IMR-90 (cell line): Measurements from ENCODE around the gene CYGB. TPM values are rescaled to one million over a fixed set of nuclear protein-coding genes. Genes with fewer than 3 reads are reported as not detected.

Experiments
- ATAC-seq: fragments of 200-7000 bp; cut with Tn5 transposase; 2 replicates; pipeline ENCODE4 v1.9.1; 2020; ENCODE audit warnings: low read depth, mild to moderate bottlenecking, moderate library complexity
- BruUV-seq: library from RNA; stranded (reverse); fragments of 400-500 nt; replicated peaks from 2 replicates; lab custom pipeline; 2021; lab: Mats Ljungman, UMichigan
- CTCF ChIA-PET: fragments of 300-600 bp; formaldehyde crosslinking; extraction: SDS; loops from one replicate; lab custom pipeline; 2021; ENCODE audit warnings: antibody characterized with exemption; lab: Yijun Ruan, JAX
- POLR2A ChIA-PET: fragments of 300-600 bp; sonication (Branson Sonifier 250); formaldehyde crosslinking; loops from one replicate; lab custom pipeline; 2022; ENCODE audit warnings: antibody characterized with exemption; ENCODE audit not compliant: unreplicated experiment; lab: Charles Lee
- DNase-seq: peaks from one replicate; pipeline ENCODE4 v3.0.0; 2013
- H2AFZ ChIP-seq: replicated peaks from 2 replicates; pipeline ENCODE3; 2013; ENCODE audit warnings: low read length, mild to moderate bottlenecking; ENCODE audit not compliant: poor library complexity
- H2AK5ac ChIP-seq: 2 replicates; pipeline ENCODE4 v1.6.1; 2013; ENCODE audit warnings: low read depth, low read length, inconsistent platforms
- H2AK9ac ChIP-seq: replicated peaks from 2 replicates; pipeline ENCODE3; 2013; ENCODE audit warnings: mild to moderate bottlenecking, low read depth, low read length, moderate library complexity; ENCODE audit not compliant: poor library complexity
- H2BK120ac ChIP-seq: 2 replicates; pipeline ENCODE4 v1.6.1; 2013; ENCODE audit warnings: low read depth, low read length, inconsistent platforms
- H2BK15ac ChIP-seq: 3 replicates; pipeline ENCODE4 v1.6.1; 2013; ENCODE audit warnings: low read depth, low read length, inconsistent platforms
- H2BK20ac ChIP-seq: 2 replicates; pipeline ENCODE4 v1.6.1; 2013; ENCODE audit warnings: low read depth, mild to moderate bottlenecking, inconsistent platforms, low read length, moderate library complexity
- H2BK5ac ChIP-seq: 2 replicates; pipeline ENCODE4 v1.6.1; 2013; ENCODE audit warnings: mild to moderate bottlenecking, low read depth, low read length, inconsistent platforms; ENCODE audit not compliant: poor library complexity, severe bottlenecking
- H3K14ac ChIP-seq: replicated peaks from 2 replicates; pipeline ENCODE4 v1.6.1; 2013; ENCODE audit warnings: low read depth, low read length, inconsistent platforms
- H3K18ac ChIP-seq: 2 replicates; pipeline ENCODE4 v1.6.1; 2013; ENCODE audit warnings: low read depth, low read length, control low read depth
- H3K23ac ChIP-seq: 2 replicates; pipeline ENCODE4 v1.6.1; 2013; ENCODE audit warnings: low read depth, low read length, inconsistent platforms
- H3K27ac ChIP-seq: 2 replicates; pipeline ENCODE4 v1.5.1; 2013; ENCODE audit warnings: mild to moderate bottlenecking, control low read depth, low read length; ENCODE audit not compliant: insufficient read depth
- H3K27me3 ChIP-seq: 2 replicates; pipeline ENCODE4 v1.6.1; 2013; ENCODE audit warnings: low read length; ENCODE audit not compliant: control insufficient read depth, insufficient read depth
- H3K36me3 ChIP-seq: 2 replicates; pipeline ENCODE4 v1.6.1; 2013; ENCODE audit warnings: low read length, mixed read lengths; ENCODE audit not compliant: control insufficient read depth, insufficient read depth
- H3K4ac ChIP-seq: 2 replicates; pipeline ENCODE4 v1.6.1; 2013; ENCODE audit warnings: low read depth, low read length, inconsistent platforms
- H3K4me1 ChIP-seq: 2 replicates; pipeline ENCODE4 v1.6.1; 2013; ENCODE audit warnings: low read length, mixed read lengths; ENCODE audit not compliant: control insufficient read depth, insufficient read depth
- H3K4me2 ChIP-seq: 2 replicates; pipeline ENCODE4 v1.6.1; 2013; ENCODE audit warnings: low read depth, mild to moderate bottlenecking, control low read depth, low read length, moderate library complexity
- H3K4me3 ChIP-seq: 2 replicates; pipeline ENCODE4 v1.5.1; 2013; ENCODE audit warnings: low read depth, mild to moderate bottlenecking, control low read depth, low read length, moderate library complexity; ENCODE audit not compliant: insufficient read depth
- H3K56ac ChIP-seq: 2 replicates; pipeline ENCODE4 v1.6.1; 2013; ENCODE audit warnings: low read length, inconsistent platforms; ENCODE audit not compliant: insufficient read depth; ENCODE audit errors: extremely low read depth
- H3K79me1 ChIP-seq, 2 experiments: 2 replicates each; pipeline ENCODE4 v1.6.1; 2013; ENCODE audit warnings: low read length in 2 of 2, inconsistent platforms in 1 of 2, low read depth in 1 of 2
- H3K9ac ChIP-seq: 2 replicates; pipeline ENCODE4 v1.6.1; 2013; ENCODE audit warnings: low read depth, low read length, control low read depth
- H3K9me1 ChIP-seq: 2 replicates; pipeline ENCODE4 v1.6.1; 2013; ENCODE audit warnings: low read length, inconsistent platforms; ENCODE audit not compliant: insufficient read depth
- H3K9me3 ChIP-seq: 2 replicates; pipeline ENCODE4 v1.6.1; 2013; ENCODE audit warnings: low read length; ENCODE audit not compliant: control insufficient read depth, insufficient read depth
- H4K20me1 ChIP-seq: 2 replicates; pipeline ENCODE4 v1.6.1; 2013; ENCODE audit warnings: low read length, inconsistent platforms; ENCODE audit not compliant: insufficient read depth
- H4K5ac ChIP-seq: 2 replicates; pipeline ENCODE4 v1.6.1; 2013; ENCODE audit warnings: mild to moderate bottlenecking, low read depth, low read length, control low read depth
- H4K8ac ChIP-seq, 2 experiments: 2 replicates each; pipeline ENCODE4 v1.6.1; 2013; ENCODE audit warnings: low read depth in 2 of 2, low read length in 2 of 2, control low read depth in 1 of 2, inconsistent platforms in 1 of 2
- H4K91ac ChIP-seq: 2 replicates; pipeline ENCODE4 v1.6.1; 2013; ENCODE audit warnings: low read depth, low read length, inconsistent platforms; ENCODE audit not compliant: insufficient read depth
- CEBPB ChIP-seq: IDR thresholded peaks from 2 replicates; pipeline ENCODE4 v1.6.1; 2012; ENCODE audit warnings: low read depth, low read length, improper control_type of control experiment
- CHD1 ChIP-seq: IDR thresholded peaks from 2 replicates; pipeline ENCODE4 v1.6.1; 2012; ENCODE audit warnings: low read depth, low read length, improper control_type of control experiment
- CTCF ChIP-seq: conservative IDR thresholded peaks from 2 replicates; pipeline ENCODE4 v1.5.1; 2012; ENCODE audit warnings: mild to moderate bottlenecking, low read depth, low read length, improper control_type of control experiment
- ELK1 ChIP-seq: fragments of 150-350 bp; IDR thresholded peaks from 2 replicates; pipeline ENCODE4 v1.6.1; 2016; ENCODE audit warnings: low read depth, mild to moderate bottlenecking, low read length, moderate library complexity, borderline replicate concordance
- FOS ChIP-seq: fragments of 150-350 bp; IDR thresholded peaks from 2 replicates; pipeline ENCODE4 v1.6.1; 2016; ENCODE audit warnings: low read depth, low read length
- MAFK ChIP-seq: IDR thresholded peaks from 2 replicates; pipeline ENCODE4 v1.6.1; 2012; ENCODE audit warnings: low read depth, low read length, improper control_type of control experiment
- MAZ ChIP-seq: IDR thresholded peaks from 2 replicates; pipeline ENCODE4 v1.6.1; 2012; ENCODE audit warnings: low read depth, mild to moderate bottlenecking, low read length, improper control_type of control experiment, moderate library complexity, borderline replicate concordance
- MXI1 ChIP-seq: IDR thresholded peaks from 2 replicates; pipeline ENCODE4 v1.6.1; 2012; ENCODE audit warnings: low read depth, mild to moderate bottlenecking, low read length, moderate library complexity, borderline replicate concordance
- NFE2L2 ChIP-seq: fragments of 150-350 bp; IDR thresholded peaks from 2 replicates; pipeline ENCODE4 v1.6.1; 2016; ENCODE audit warnings: low read depth, mild to moderate bottlenecking, low read length
- POLR2A ChIP-seq: IDR thresholded peaks from 2 replicates; pipeline ENCODE4 v1.6.1; 2012; ENCODE audit warnings: mild to moderate bottlenecking, low read depth, low read length
- RAD21 ChIP-seq: IDR thresholded peaks from 2 replicates; pipeline ENCODE4 v1.6.1; 2012; ENCODE audit warnings: low read length, improper control_type of control experiment
- RCOR1 ChIP-seq: IDR thresholded peaks from 2 replicates; pipeline ENCODE4 v1.6.1; 2012; ENCODE audit warnings: mild to moderate bottlenecking, low read length, improper control_type of control experiment; ENCODE audit not compliant: insufficient replicate concordance
- RFX5 ChIP-seq: IDR thresholded peaks from 2 replicates; pipeline ENCODE4 v1.8.0; 2012; ENCODE audit warnings: low read depth, mild to moderate bottlenecking, low read length, moderate library complexity
- SMC3 ChIP-seq: fragments of 150-350 bp; IDR thresholded peaks from 2 replicates; pipeline ENCODE4 v1.6.1; 2016; ENCODE audit warnings: low read depth, mild to moderate bottlenecking, antibody characterized with exemption, low read length, moderate library complexity
- USF2 ChIP-seq: fragments of 150-350 bp; IDR thresholded peaks from 2 replicates; pipeline ENCODE4 v1.6.1; 2017; ENCODE audit warnings: mild to moderate bottlenecking, antibody characterized with exemption, low read length, low read depth
- WGBS, 2 experiments: methylation state at CpG; one replicate each; pipeline versions ENCODE4 v1.1.5 to v1.1.7; 2013; ENCODE audit warnings: missing lambda C conversion rate in 2 of 2; ENCODE audit not compliant: insufficient read length in 1 of 2; ENCODE audit errors: extremely low coverage in 2 of 2; 5-methylcytosine and 5-hydroxymethylcytosine counted together
- dilution Hi-C: fragments of 300-500 bp; cut with HindIII; formaldehyde crosslinking; loops from one replicate; pipeline ENCODE4 v1.14.3; 2018; ENCODE audit warnings: low sequenced_read_pairs; ENCODE audit not compliant: unreplicated experiment
- in situ Hi-C: fragments of 300-500 bp; cut with MboI; formaldehyde crosslinking; loops from 3 replicates; pipeline ENCODE4 v1.14.3; 2019; ENCODE audit warnings: low sequenced_read_pairs, inconsistent platforms, mixed read lengths
- intact Hi-C: fragments of 100-400 bp; cut with micrococcal nuclease; formaldehyde crosslinking; loops from 2 replicates; pipeline ENCODE4 v1.10.0; 2022
- polyA plus RNA-seq, 3 experiments: library from polyadenylated mRNA; depleted of rRNA; stranded (reverse); fragments of >200 nt; gene quantifications; 2 replicates each; pipeline ENCODE4 v1.2.3, GENCODE V29; 2012; ENCODE audit warnings: low replicate concordance in 1 of 3
- total RNA-seq: library from RNA; depleted of rRNA; stranded (reverse); fragments of >200 nt; gene quantifications from 2 replicates; pipeline ENCODE4 v1.2.3, GENCODE V29; 2012

CYGB gene
- total and polyA plus RNA-seq, 2 of the 4 experiments (the other 2 are of a cell fraction), result 1.3 to 2.9 TPM

GRCh38 chr17:76542984-76543383, 5.5 kb upstream of the CYGB start:
- Histone ChIP-seq H3K9me1 (peaks cover 22% of the 10 kb centered on the region), H3K14ac (no peak overlapping the region), H3K4me3 (no peak overlapping the region), H4K8ac (no peak overlapping the region), H2AK5ac (peak overlapping the region; percentile 60), H4K20me1 (peaks cover 6% of the 10 kb centered on the region; the same call in 1 of the 2 replicates), H4K5ac (no peak overlapping the region), H3K9ac (no peak overlapping the region), H3K27ac (no peak overlapping the region), H3K27me3 (peaks cover 1% of the 10 kb centered on the region; the same call in 1 of the 2 replicates), H2BK15ac (no peak overlapping the region), H3K4me1 (peaks cover 22% of the 10 kb centered on the region), H2BK20ac (no peak overlapping the region), H3K23ac (no peak overlapping the region), H3K4me2 (no peak overlapping the region), H2AK9ac (no peak overlapping the region), H3K79me1 (0 out of 4 replicates have a peak, but pooled peaks cover 0 to 5% of the 10 kb centered on the region in 2 experiments), H2AFZ (no peak overlapping the region), H2BK120ac (no peak overlapping the region), H3K18ac (no peak overlapping the region), H3K9me3 (no peaks in the 10 kb centered on the region), H3K4ac (no peak overlapping the region), H3K56ac (no peak overlapping the region), H3K36me3 (no peaks in the 10 kb centered on the region), H2BK5ac (no peak overlapping the region), H4K91ac (no peak overlapping the region)
- in situ Hi-C loops (no loop called here), intact Hi-C loops (no loop called here), dilution Hi-C loops (no loop called here)
- TF ChIP-seq RAD21 (no peak), CEBPB (no peak), RFX5 (no peak), FOS (no peak), ELK1 (no peak), CTCF (no peak), CHD1 (no peak), MAZ (no peak), MAFK (no peak), RCOR1 (no peak), MXI1 (no peak), USF2 (no peak), SMC3 (no peak), POLR2A (no peak), NFE2L2 (no peak)
- POLR2A ChIA-PET, result no interaction called here
- DNase-seq, result no peak
- CTCF ChIA-PET, result interaction anchor here (2.4 kb wide), 1 partner anchor 20 kb away, joined by 12 read pairs; no protein-coding TSS in a partner anchor
- BruUV-seq, result no TSS peak
- no CpG with 5 or more reads among the region's 8 CpGs for WGBS, 2 experiments
- ATAC-seq, result no peak
